HepG2 (cell line): ENCODE results near the gene SLC5A3. TPM values are rescaled to one million over a fixed set of nuclear protein-coding genes. Genes with fewer than 3 reads are reported as not detected.

Experiments
- ATAC-seq: fragments of 200-7000 bp; cut with Tn5 transposase; 3 replicates; pipeline ENCODE4 v1.9.1; 2020; ENCODE audit warnings: mild to moderate bottlenecking, moderate library complexity
- BruUV-seq: library from RNA; stranded (reverse); fragments of 400-500 nt; replicated peaks from 2 replicates; lab custom pipeline; 2021; lab: Mats Ljungman, UMichigan
- CTCF ChIA-PET: fragments of 300-600 bp; formaldehyde crosslinking; extraction: SDS; loops from one replicate; lab custom pipeline; 2021; ENCODE audit warnings: low total read pairs, inconsistent platforms, low intra/inter-chr PET ratio; lab: Yijun Ruan, JAX
- POLR2A ChIA-PET: fragments of 350-600 bp; sonication (Branson Sonifier 250); formaldehyde crosslinking; loops from one replicate; lab custom pipeline; 2020; ENCODE audit warnings: antibody characterized with exemption, inconsistent platforms; lab: Yijun Ruan, JAX
- DNase-seq: peaks from one replicate; pipeline ENCODE4 v3.0.0-alpha.2; 2015; ENCODE audit warnings: low spot score
- FAIRE-seq: peaks from 3 replicates; lab custom pipeline; 2011; peaks lifted over from hg19 to GRCh38; lab: Jason Lieb, UNC
- H2AFZ ChIP-seq: one replicate; pipeline ENCODE4 v1.6.1; 2011; ENCODE audit warnings: low read length, inconsistent platforms
- H3K27ac ChIP-seq: fragments of 300-600 bp; 3 replicates; pipeline ENCODE4 v1.8.0; 2011; ENCODE audit warnings: mixed run types, mild to moderate bottlenecking, mixed read lengths, low read length, inconsistent platforms; ENCODE audit not compliant: insufficient read depth; ENCODE audit errors: extremely low read length
- H3K27me3 ChIP-seq, 2 experiments: fragments of 200-600 bp in 1 of 2; 2 replicates in 1 of 2; 3 replicates in 1 of 2; pipeline versions ENCODE4 v1.6.0 to v1.8.0; 2011; ENCODE audit warnings: low read length in 2 of 2, mild to moderate bottlenecking in 2 of 2, moderate library complexity in 2 of 2, inconsistent platforms in 1 of 2; ENCODE audit not compliant: insufficient read depth in 2 of 2, control insufficient read depth in 1 of 2
- H3K36me3 ChIP-seq, 2 experiments: fragments of 200-600 bp in 1 of 2; replicated peaks in 1 of 2; 2 replicates in 1 of 2; 3 replicates in 1 of 2; pipeline versions ENCODE4 v1.5.1 to v1.8.0; 2011; ENCODE audit warnings: low read length in 2 of 2, inconsistent platforms in 1 of 2; ENCODE audit not compliant: insufficient read depth in 2 of 2, control insufficient read depth in 1 of 2
- H3K4me1 ChIP-seq: 2 replicates; pipeline ENCODE4 v1.5.1; 2012; ENCODE audit warnings: low read length, inconsistent platforms; ENCODE audit not compliant: insufficient read depth
- H3K4me2 ChIP-seq: 2 replicates; pipeline ENCODE4 v1.6.0; 2011; ENCODE audit warnings: low read depth, low read length, inconsistent platforms
- H3K4me3 ChIP-seq, 3 experiments: fragments of 200-600 bp in 1 of 3; sonication (generic), shearing (Covaris generic) in 1 of 3; replicated peaks in 1 of 3; 2 replicates each; pipeline ENCODE4 v1.5.1; 2011 to 2016; ENCODE audit warnings: low read length in 3 of 3, inconsistent platforms in 2 of 3, low read depth in 2 of 3, mild to moderate bottlenecking in 2 of 3, control low read depth in 1 of 3, mixed read lengths in 1 of 3; ENCODE audit not compliant: insufficient read depth in 1 of 3
- H3K79me2 ChIP-seq: one replicate; pipeline ENCODE4 v1.6.1; 2011; ENCODE audit warnings: low read length, inconsistent platforms; ENCODE audit not compliant: insufficient read depth
- H3K9ac ChIP-seq: 2 replicates; pipeline ENCODE4 v1.6.0; 2011; ENCODE audit warnings: mild to moderate bottlenecking, low read depth, low read length, inconsistent platforms; ENCODE audit not compliant: insufficient read depth
- H3K9me3 ChIP-seq: 2 replicates; pipeline ENCODE4 v1.5.1; 2012; ENCODE audit warnings: mild to moderate bottlenecking, low read length
- H4K20me1 ChIP-seq: 2 replicates; pipeline ENCODE4 v1.6.0; 2011; ENCODE audit warnings: inconsistent platforms, mild to moderate bottlenecking, low read length, moderate library complexity; ENCODE audit not compliant: insufficient read depth
- DZIP1 ChIP-seq: sonication (generic); formaldehyde crosslinking; IDR thresholded peaks from 2 replicates; pipeline ENCODE4 v1.5.0; 2020; ENCODE audit warnings: mild to moderate bottlenecking, missing genetic modification reagents
- HMG20B ChIP-seq: conservative IDR thresholded peaks from 2 replicates; pipeline ENCODE4 v1.6.1; 2016; ENCODE audit warnings: missing genetic modification reagents, missing compliant biosample characterization
- MAFF ChIP-seq: IDR thresholded peaks from 2 replicates; pipeline ENCODE4 v1.6.1; 2011; ENCODE audit warnings: low read depth, low read length, improper control_type of control experiment
- MAFK ChIP-seq, 2 experiments: IDR thresholded peaks in 1 of 2; conservative IDR thresholded peaks in 1 of 2; 2 replicates each; pipeline ENCODE4 v1.6.1; 2011; ENCODE audit warnings: improper control_type of control experiment in 2 of 2, low read length in 2 of 2
- PHF20 ChIP-seq: sonication (generic); formaldehyde crosslinking; IDR thresholded peaks from 2 replicates; pipeline ENCODE4 v1.5.0; 2020; ENCODE audit warnings: mild to moderate bottlenecking, missing genetic modification reagents
- ZFP90 ChIP-seq: sonication (generic); formaldehyde crosslinking; IDR thresholded peaks from 2 replicates; pipeline ENCODE4 v1.8.0; 2022; ENCODE audit warnings: missing genetic modification reagents, mild to moderate bottlenecking, inconsistent platforms, borderline replicate concordance
- ZFYVE20 ChIP-seq: sonication (generic); formaldehyde crosslinking; IDR thresholded peaks from 2 replicates; pipeline ENCODE4 v1.8.0; 2023; ENCODE audit warnings: low read depth, mild to moderate bottlenecking, moderate library complexity, missing genetic modification reagents, borderline replicate concordance
- in situ Hi-C: cut with HindIII; loops from 2 replicates; pipeline ENCODE4 v1.10.0; 2017; ENCODE audit warnings: low pct_unique_long_range_greater_than_20kb; ENCODE audit not compliant: extremely low pct_ligation_motif_present
- intact Hi-C: fragments of 100-400 bp; cut with micrococcal nuclease; formaldehyde crosslinking; loops from one replicate; pipeline ENCODE4 v1.10.0; 2022; ENCODE audit not compliant: unreplicated experiment
- polyA plus RNA-seq, 8 experiments: library from polyadenylated mRNA; depleted of rRNA in 3 of 8; stranded (reverse) in 7 of 8; unstranded in 1 of 8; fragments of >200 nt; fragmentation: Illumina TruSeq in 4 of 8; extraction: Trizol in 4 of 8; gene quantifications; 2 replicates each; pipeline versions ENCODE4 v1.2.1 to v1.2.3, GENCODE V29; 2011 to 2016; ENCODE audit warnings: low read depth in 4 of 8, missing spikeins in 1 of 8, mixed read lengths in 1 of 8; ENCODE audit not compliant: insufficient read depth in 1 of 8
- total RNA-seq, 5 experiments: library from RNA; depleted of rRNA; stranded (reverse); fragments of >200 nt; fragmentation: Illumina TruSeq; extraction: Trizol; gene quantifications; 2 replicates each; pipeline ENCODE4 v1.2.3, GENCODE V29; 2016; ENCODE audit warnings: low read depth in 1 of 5
- TF ChIP-seq, protein P1 (sequence below): sonication (generic); formaldehyde crosslinking; IDR thresholded peaks from 2 replicates; pipeline ENCODE4 v1.5.0; 2020; ENCODE audit warnings: mild to moderate bottlenecking, missing genetic modification reagents, borderline replicate concordance

Gene SLC5A3
- total and polyA plus RNA-seq, 2 of the 13 experiments (the other 11 are each of a cell fraction or from before 2014, with no cell fraction given): 5.6 to 11.2 TPM

- no peak for TF ChIP-seq HMG20B
- TF ChIP-seq ZFYVE20 (CRISPR knock-in tag): no peak
Observed at GRCh38 chr21:34046917-34047316, 26.5 kb upstream of the SLC5A3 start (continued).

- intact Hi-C loops: no loop called here
- POLR2A ChIA-PET: no interaction called here
- H2AFZ ChIP-seq: no peak overlapping the region
Observed at GRCh38 chr21:34047835-34048234, 25.5 kb upstream of the SLC5A3 start.

More at GRCh38 chr21:34047835-34048234, 25.5 kb upstream of the SLC5A3 start:
- no peak overlapping the region for H3K9ac ChIP-seq
- H3K4me2 ChIP-seq: no peak overlapping the region
- peaks cover 1 to 3% of the 10 kb centered on the region in 2 experiments; a peak in 1 of 5 replicates for H3K27me3 ChIP-seq
- DNase-seq: no peak
- no peak for TF ChIP-seq DZIP1 (CRISPR knock-in tag)
- peak in 1 of 2 experiments; percentile 54; a peak in 2 of 4 replicates for TF ChIP-seq MAFK (conservative IDR thresholded peaks at IDR 0.05 in 1 of 2, IDR thresholded peaks at IDR 0.05 in 1 of 2; ENCODE audit: low read length in 2 of 2)
- TF ChIP-seq ZFP90 (CRISPR knock-in tag): no peak
- peak; percentile 21; the same call in 1 of the 2 replicates for TF ChIP-seq MAFF
- TF ChIP-seq, protein P1, sequence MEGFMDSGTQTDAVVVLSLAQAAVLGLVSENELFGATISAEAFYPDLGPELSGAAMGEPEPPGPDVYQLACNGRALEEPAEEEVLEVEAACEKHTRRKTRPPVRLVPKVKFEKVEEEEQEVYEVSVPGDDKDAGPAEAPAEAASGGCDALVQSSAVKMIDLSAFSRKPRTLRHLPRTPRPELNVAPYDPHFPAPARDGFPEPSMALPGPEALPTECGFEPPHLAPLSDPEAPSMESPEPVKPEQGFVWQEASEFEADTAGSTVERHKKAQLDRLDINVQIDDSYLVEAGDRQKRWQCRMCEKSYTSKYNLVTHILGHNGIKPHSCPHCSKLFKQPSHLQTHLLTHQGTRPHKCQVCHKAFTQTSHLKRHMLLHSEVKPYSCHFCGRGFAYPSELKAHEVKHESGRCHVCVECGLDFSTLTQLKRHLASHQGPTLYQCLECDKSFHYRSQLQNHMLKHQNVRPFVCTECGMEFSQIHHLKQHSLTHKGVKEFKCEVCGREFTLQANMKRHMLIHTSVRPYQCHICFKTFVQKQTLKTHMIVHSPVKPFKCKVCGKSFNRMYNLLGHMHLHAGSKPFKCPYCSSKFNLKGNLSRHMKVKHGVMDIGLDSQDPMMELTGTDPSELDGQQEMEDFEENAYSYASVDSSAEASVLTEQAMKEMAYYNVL (CRISPR knock-in tag): no peak
- TF ChIP-seq PHF20 (CRISPR knock-in tag): no peak
- CTCF ChIA-PET: no interaction called here
- in situ Hi-C loops: no loop called here
- ATAC-seq: no peak
- H3K36me3 ChIP-seq: no peaks in the 10 kb centered on the region
- H3K4me1 ChIP-seq: no peaks in the 10 kb centered on the region
- no peaks in the 10 kb centered on the region for H4K20me1 ChIP-seq
- no peaks in the 10 kb centered on the region for H3K9me3 ChIP-seq
- no peak overlapping the region for H3K27ac ChIP-seq
- FAIRE-seq: no peak
- H3K79me2 ChIP-seq: no peaks in the 10 kb centered on the region
- no TSS peak for BruUV-seq
- no peak overlapping the region for H3K4me3 ChIP-seq
